ELR (cell line): ENCODE measurements around the gene MGAT4B.

Experiments
- DNase-seq: peaks from one replicate; pipeline ENCODE4 v3.0.0-alpha.2; 2015; ENCODE audit warnings: low read depth

Gene MGAT4B

GRCh38 chr5:179805529-179806249, 977 bp downstream of the MGAT4B start:
- peak; percentile 67 for DNase-seq

DNA sequence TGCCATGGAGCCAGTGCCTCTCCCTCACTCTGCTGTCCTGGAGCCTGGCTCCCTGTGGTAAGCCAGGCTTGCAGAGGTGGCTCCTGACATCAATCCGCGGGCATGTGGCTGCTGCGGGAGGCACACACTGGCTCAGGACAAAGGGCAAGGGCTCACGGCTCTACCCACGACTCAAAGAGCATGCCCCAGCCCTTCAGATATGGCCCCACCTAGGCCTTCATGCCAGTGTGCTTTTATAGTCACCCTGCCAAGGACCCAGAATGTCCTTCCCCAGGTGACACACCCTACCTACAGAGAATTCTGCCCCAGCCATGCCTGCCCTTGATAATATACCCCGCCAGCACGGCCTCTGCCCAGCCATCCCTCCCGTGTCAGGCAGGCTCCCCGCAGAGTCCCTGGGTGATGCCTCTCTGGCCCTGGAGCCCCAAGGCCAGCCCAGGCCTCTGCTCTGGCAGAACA, 1.6 kb downstream of the MGAT4B start:
- DNase-seq, result no peak

- no peak for DNase-seq
Observed at GRCh38 chr5:179804555-179804947, 2.1 kb downstream of the MGAT4B start.

GRCh38 chr5:179803651-179804554, 2.8 kb downstream of the MGAT4B start:
- peak; percentile 63 for DNase-seq

DNA sequence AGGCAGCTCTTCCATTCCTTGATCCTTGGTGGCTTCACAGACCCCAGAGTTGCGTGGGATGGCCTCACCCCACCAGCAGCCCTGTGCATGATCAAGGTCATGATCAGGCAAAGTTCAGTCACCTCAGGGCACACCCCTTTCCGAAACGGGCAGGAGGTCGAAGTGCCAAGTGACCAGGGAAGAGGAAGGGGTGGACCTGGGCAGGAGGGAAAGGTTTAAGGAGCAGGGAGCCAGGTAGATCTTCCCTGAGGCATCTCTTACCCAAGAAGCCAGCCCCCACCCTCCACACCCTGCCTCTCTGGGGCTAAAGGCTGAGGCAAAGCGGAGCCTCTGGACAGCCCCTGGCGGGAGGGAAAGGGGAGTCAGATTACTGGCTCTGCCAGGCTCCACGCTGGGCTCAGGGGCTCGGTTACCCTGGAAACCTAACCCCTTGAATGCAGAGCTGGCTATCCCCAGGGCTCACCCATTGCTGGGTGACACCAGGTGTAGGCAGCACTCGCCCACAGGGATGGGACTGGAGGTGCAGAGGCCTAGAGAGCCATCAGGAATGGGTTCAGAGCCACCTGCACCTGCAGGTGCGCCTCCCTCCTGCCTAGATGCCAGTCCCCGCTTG, 3.6 kb downstream of the MGAT4B start:
- DNase-seq, result no peak

GRCh38 chr5:179802207-179802883, 4.3 kb downstream of the MGAT4B start:
- DNase-seq, result peak; percentile 14

DNA sequence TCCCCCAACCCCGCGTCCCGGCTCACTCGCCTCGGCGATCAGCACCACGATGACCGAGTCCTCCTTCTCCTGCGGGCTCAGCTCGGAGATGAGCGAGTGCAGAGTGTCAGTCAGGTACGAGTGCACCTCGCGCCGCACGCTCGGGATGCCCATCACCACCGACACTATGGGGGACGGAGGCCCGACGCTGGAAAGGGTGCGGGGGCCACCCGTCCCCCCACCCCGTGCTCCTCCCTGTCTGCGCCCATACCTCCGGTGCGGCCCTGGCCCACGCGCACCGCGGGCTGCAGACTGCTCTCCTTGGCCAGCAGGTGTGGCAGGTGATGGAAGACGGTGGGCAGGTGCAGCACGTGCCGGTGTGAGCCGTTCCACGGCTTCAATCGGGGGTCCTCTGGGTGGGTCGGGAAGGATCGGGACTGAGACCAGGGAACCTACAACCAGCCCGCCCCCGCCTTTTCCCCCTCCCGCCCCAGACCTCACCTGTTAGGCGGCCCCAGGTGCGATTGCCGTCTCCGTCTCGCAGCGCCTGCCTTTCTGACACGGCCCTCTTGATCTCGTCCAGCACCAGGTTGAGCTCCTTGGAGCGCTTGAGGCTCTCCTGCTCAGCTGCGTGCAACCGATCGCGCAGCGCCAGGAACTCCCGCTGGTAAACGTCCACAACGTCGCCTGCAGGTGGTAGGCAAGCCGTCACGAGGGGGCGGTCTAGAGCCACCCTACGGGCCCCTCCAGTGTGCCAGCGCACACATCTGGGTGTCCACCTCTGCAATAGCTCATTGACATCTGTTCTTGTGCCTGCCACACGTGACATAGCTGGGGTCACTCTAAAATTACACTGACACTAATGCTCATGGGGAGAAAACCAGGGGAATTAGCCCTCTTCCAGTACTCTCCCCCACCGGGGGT, 5.1 kb downstream of the MGAT4B start:
- peak; percentile 21 for DNase-seq

DNA sequence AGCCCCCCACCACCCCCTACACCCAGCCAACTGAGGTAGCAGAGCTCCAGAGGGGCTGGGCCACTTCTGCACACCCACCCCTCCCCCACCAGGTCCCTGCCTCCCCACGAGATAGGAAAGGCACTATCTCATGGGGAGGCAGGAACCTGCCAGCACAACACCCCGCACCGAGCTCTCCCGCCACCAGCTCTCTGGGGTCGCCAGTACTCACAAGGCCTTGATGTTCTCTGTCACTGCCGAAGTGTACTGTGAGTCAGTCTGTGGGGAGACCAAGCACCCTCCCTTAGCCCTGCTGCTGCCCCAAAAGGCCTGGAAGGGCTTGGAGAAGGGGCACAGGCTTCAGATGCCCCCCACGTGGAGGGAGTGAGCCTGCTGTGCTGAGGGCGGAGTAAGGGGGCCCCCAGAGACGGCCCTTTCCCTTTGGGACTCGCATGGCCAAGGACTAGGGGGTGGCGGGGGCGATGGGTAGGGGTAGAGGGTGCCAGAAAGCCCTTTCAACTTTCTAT, 5.9 kb downstream of the MGAT4B start:
- no peak for DNase-seq

GRCh38 chr5:179800071-179800695, 6.5 kb downstream of the MGAT4B start:
- DNase-seq, result no peak

- no peak for DNase-seq
Observed at GRCh38 chr5:179799644-179799973, 7.1 kb downstream of the MGAT4B start.

DNA sequence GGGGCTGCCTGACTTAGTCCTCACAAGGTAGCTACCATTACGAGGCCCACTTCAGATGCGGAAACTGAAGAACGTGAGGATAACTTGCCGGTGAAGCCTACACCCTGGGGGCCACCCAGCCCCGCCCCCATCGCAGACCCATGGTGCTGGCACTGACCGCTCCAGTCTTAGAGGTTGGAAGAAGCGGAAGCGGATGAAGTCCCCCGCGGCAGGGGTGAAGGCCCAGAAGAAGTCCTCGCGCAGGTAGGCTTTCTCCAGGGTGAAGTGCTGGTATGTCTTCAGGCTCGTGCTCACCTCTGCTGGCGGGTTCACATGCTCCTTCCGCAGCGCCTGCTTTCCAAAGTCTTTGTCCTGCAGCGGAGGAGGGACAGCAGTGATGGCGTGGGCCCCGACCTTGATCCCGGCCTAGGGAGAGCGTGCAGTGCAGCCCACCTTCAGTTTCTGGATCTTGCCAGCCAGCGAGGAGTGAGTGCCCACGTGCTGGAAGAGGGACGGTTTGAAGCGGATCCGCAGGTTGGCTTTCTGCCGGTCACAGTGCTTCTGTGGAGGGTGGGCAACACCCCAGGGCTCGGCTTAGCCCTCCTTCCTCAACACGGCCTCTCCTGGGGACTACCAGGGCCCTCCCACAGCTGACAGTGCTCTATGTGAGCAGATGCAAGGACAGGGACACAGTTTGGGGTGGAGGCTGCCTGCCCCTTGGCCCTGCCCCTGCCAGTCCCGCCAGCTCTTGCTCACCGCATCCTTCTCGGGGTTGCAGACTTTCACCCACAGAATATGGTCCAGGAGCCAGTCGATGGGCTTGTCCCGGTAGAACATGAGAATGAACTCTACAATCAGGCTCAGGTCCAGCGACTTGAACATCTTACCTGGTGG, 7.7 kb downstream of the MGAT4B start:
- DNase-seq, result no peak

GRCh38 chr5:179798144-179798770, 8.4 kb downstream of the MGAT4B start:
- DNase-seq, result no peak

DNA sequence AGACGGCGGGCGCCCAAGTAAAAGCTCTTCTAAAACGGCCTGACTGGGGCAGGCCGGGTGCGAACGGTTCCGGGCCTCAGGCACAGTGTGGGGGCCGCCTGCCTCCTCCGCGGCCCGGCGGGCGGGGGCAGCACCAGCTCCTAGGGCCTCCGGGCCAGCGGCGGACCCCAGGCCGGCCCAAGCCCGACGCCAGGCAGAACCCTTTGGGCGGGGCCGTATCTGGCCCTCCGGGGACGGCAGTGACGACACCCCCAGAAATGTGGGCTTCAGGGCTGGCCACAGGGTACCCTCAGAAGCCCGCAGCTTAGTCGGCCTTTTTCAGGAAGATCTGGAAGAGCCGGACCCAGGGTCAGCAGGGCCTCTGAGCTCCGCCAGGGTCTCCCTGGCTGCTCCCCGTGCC, 8.9 kb downstream of the MGAT4B start:
- no peak for DNase-seq

GRCh38 chr5:179796877-179797608, 9.6 kb downstream of the MGAT4B start:
- DNase-seq, result no peak

- peak; percentile 86 for DNase-seq
Observed at GRCh38 chr5:179795863-179796833, 10.5 kb downstream of the MGAT4B start.

DNA sequence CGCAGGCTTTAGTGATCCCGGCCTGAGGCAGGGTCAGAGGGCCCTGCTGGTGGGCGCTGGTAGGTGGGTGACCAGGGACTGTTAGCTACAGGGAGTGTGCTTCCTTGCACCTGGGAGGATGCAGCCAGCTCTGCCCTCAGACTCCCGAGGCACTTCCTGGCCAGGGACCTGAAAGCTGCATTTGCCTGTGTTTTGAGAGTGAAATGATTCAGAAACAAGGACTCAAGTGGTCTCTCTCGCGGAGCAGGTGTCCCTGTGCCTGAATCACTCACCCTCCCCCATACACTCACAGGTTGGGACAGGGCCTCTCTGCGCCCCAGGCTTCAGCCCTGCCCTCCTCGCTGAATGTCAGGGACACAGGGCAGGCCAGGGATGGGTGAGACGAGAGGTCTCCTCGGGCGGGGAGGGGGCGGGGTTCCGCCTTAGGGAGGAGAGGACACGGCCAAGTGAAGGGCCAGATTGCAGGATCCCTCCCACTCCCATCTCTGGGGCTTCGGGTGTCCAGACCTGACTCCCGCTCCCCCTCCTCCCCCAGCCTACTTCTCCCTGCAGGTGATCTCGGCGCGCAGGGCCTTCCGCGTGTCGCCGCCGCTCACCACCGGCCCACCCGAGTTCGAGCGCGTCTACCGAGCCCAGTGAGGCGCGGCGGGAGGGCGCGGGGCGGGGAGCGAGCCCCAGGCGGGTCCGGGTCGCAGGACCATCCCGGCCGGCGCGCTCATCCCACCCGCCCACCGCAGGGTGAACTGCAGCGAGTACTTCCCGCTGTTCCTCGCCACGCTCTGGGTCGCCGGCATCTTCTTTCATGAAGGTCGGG, 11.4 kb downstream of the MGAT4B start:
- peak; percentile 14 for DNase-seq
